ENCODE results near the gene THAP11. TPM values are rescaled to one million over a fixed set of nuclear protein-coding genes. Genes with fewer than 3 reads are reported as not detected.

THAP11 gene
- polyA plus RNA-seq, 1 donor from 2014 or later = 42.6 TPM

GRCh38 chr16:67888331-67888730 lies 46.2 kb downstream of the THAP11 start:
- H3K4me2 ChIP-seq (ENCODE audit: low read length) = no peak overlapping the region
- no peak overlapping the region for H3K9ac ChIP-seq (ENCODE audit: low read length)
- H3K9me3 ChIP-seq (ENCODE audit: low read length) = no peaks in the 10 kb centered on the region
- H3K27ac ChIP-seq (ENCODE audit: low read length) = no peak overlapping the region
- H3F3A ChIP-seq (ENCODE audit: insufficient read depth, low read length, poor library complexity, severe bottlenecking) = no peaks in the 10 kb centered on the region
- TF ChIP-seq POLR2AphosphoS5 (IDR thresholded peaks at IDR 0.05) = no peak
- no peak for TF ChIP-seq RAD21 (conservative IDR thresholded peaks at IDR 0.05)
- TF ChIP-seq SMC3 (conservative IDR thresholded peaks at IDR 0.05; ENCODE audit: poor library complexity) = no peak
- TF ChIP-seq EZH2 (IDR thresholded peaks at IDR 0.05; ENCODE audit: borderline replicate concordance, insufficient read depth, low read length, poor library complexity, severe bottlenecking) = no peak
- no peak for TF ChIP-seq EP300 (conservative IDR thresholded peaks at IDR 0.05; ENCODE audit: poor library complexity, severe bottlenecking)
- no peak overlapping the region for H3K4me3 ChIP-seq (ENCODE audit: low read length)
- no peaks in the 10 kb centered on the region for H3K9me2 ChIP-seq (ENCODE audit: insufficient read depth, low read length)
- no peaks in the 10 kb centered on the region for H3K79me2 ChIP-seq (replicated peaks; ENCODE audit: insufficient read depth, low read length)
- H3K36me3 ChIP-seq (ENCODE audit: insufficient read depth, low read length) = peaks cover 8% of the 10 kb centered on the region
- H2AFZ ChIP-seq (ENCODE audit: low read depth, low read length) = no peak overlapping the region
- no peaks in the 10 kb centered on the region for H3K27me3 ChIP-seq (ENCODE audit: insufficient read depth, low read depth, low read length)
- H4K20me1 ChIP-seq (ENCODE audit: insufficient read depth) = no peaks in the 10 kb centered on the region

GRCh38 chr16:67892375-67892774 lies 50.3 kb downstream of the THAP11 start:
- Histone ChIP-seq H3K27me3 (ENCODE audit: insufficient read depth, low read depth, low read length) (no peaks in the 10 kb centered on the region), H4K20me1 (ENCODE audit: insufficient read depth) (no peaks in the 10 kb centered on the region), H3K9me2 (ENCODE audit: insufficient read depth, low read length) (no peaks in the 10 kb centered on the region), H3F3A (ENCODE audit: insufficient read depth, low read length, poor library complexity, severe bottlenecking) (no peaks in the 10 kb centered on the region), H3K4me2 (ENCODE audit: low read length) (peak overlapping the region; percentile 54), H3K36me3 (ENCODE audit: insufficient read depth, low read length) (no peaks in the 10 kb centered on the region), H3K79me2 (replicated peaks; ENCODE audit: insufficient read depth, low read length) (peaks cover 18% of the 10 kb centered on the region), H2AFZ (ENCODE audit: low read depth, low read length) (no peak overlapping the region), H3K4me3 (ENCODE audit: low read length) (peak overlapping the region; percentile 98), H3K27ac (ENCODE audit: low read length) (no peak overlapping the region), H3K9ac (ENCODE audit: low read length) (peak overlapping the region; percentile 29), H3K9me3 (ENCODE audit: low read length) (no peaks in the 10 kb centered on the region)
- no peak for TF ChIP-seq EZH2 (IDR thresholded peaks at IDR 0.05; ENCODE audit: borderline replicate concordance, insufficient read depth, low read length, poor library complexity, severe bottlenecking)
- TF ChIP-seq, protein P1, sequence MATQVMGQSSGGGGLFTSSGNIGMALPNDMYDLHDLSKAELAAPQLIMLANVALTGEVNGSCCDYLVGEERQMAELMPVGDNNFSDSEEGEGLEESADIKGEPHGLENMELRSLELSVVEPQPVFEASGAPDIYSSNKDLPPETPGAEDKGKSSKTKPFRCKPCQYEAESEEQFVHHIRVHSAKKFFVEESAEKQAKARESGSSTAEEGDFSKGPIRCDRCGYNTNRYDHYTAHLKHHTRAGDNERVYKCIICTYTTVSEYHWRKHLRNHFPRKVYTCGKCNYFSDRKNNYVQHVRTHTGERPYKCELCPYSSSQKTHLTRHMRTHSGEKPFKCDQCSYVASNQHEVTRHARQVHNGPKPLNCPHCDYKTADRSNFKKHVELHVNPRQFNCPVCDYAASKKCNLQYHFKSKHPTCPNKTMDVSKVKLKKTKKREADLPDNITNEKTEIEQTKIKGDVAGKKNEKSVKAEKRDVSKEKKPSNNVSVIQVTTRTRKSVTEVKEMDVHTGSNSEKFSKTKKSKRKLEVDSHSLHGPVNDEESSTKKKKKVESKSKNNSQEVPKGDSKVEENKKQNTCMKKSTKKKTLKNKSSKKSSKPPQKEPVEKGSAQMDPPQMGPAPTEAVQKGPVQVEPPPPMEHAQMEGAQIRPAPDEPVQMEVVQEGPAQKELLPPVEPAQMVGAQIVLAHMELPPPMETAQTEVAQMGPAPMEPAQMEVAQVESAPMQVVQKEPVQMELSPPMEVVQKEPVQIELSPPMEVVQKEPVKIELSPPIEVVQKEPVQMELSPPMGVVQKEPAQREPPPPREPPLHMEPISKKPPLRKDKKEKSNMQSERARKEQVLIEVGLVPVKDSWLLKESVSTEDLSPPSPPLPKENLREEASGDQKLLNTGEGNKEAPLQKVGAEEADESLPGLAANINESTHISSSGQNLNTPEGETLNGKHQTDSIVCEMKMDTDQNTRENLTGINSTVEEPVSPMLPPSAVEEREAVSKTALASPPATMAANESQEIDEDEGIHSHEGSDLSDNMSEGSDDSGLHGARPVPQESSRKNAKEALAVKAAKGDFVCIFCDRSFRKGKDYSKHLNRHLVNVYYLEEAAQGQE (IDR thresholded peaks at IDR 0.05; ENCODE audit: borderline replicate concordance) = no peak
- TF ChIP-seq RAD21 (conservative IDR thresholded peaks at IDR 0.05) = no peak
- no peak for TF ChIP-seq POLR2AphosphoS5 (IDR thresholded peaks at IDR 0.05)
- no peak for TF ChIP-seq MXI1 (conservative IDR thresholded peaks at IDR 0.05; ENCODE audit: poor library complexity, severe bottlenecking)
- TF ChIP-seq EP300 (conservative IDR thresholded peaks at IDR 0.05; ENCODE audit: poor library complexity, severe bottlenecking) = no peak
- TF ChIP-seq, protein P2, sequence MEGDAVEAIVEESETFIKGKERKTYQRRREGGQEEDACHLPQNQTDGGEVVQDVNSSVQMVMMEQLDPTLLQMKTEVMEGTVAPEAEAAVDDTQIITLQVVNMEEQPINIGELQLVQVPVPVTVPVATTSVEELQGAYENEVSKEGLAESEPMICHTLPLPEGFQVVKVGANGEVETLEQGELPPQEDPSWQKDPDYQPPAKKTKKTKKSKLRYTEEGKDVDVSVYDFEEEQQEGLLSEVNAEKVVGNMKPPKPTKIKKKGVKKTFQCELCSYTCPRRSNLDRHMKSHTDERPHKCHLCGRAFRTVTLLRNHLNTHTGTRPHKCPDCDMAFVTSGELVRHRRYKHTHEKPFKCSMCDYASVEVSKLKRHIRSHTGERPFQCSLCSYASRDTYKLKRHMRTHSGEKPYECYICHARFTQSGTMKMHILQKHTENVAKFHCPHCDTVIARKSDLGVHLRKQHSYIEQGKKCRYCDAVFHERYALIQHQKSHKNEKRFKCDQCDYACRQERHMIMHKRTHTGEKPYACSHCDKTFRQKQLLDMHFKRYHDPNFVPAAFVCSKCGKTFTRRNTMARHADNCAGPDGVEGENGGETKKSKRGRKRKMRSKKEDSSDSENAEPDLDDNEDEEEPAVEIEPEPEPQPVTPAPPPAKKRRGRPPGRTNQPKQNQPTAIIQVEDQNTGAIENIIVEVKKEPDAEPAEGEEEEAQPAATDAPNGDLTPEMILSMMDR (IDR thresholded peaks at IDR 0.05; ENCODE audit: poor library complexity, severe bottlenecking) = no peak
- TF ChIP-seq SMC3 (conservative IDR thresholded peaks at IDR 0.05; ENCODE audit: poor library complexity) = no peak
- no peak for TF ChIP-seq TAF1 (IDR thresholded peaks at IDR 0.05; ENCODE audit: low read depth)

Measured in neural cell (in vitro differentiated cells).